T-cell (primary cell): ENCODE results near the gene TASP1. TPM values are rescaled to one million over a fixed set of nuclear protein-coding genes. Genes with fewer than 3 reads are reported as not detected.
"Not testable (repeated sequence)": the region's sequence is repeated elsewhere in the genome, so short reads cannot be mapped to it uniquely, and the experiment has no call there.

Source experiments
- ATAC-seq, 4 experiments: fragments of 200-7000 bp in 3 of 4; fragments of 150-1000 bp in 1 of 4; cut with Tn5 transposase; replicated peaks in 1 of 4; 1 replicate in 3 of 4; 2 replicates in 1 of 4; pipeline ENCODE4 v1.10.0; 2021; ENCODE audit warnings: moderate library complexity in 3 of 4, mild to moderate bottlenecking in 2 of 4, moderate number of reproducible peaks in 1 of 4
- CTCF ChIA-PET, 2 donors: fragments of 300-600 bp; sonication (Branson Sonifier 250); formaldehyde crosslinking; loops; one replicate each; lab custom pipeline; 2022; ENCODE audit warnings: antibody characterized with exemption in 2 of 2; lab: Charles Lee
- POLR2A ChIA-PET, 2 donors: fragments of 300-600 bp; sonication (Branson Sonifier 250); formaldehyde crosslinking; loops; one replicate each; lab custom pipeline; 2022; ENCODE audit warnings: antibody characterized with exemption in 2 of 2; lab: Charles Lee
- DNase-seq, 35 experiments: peaks; one replicate each; pipeline versions ENCODE4 v3.0.0 to v3.0.0-alpha.2; 2013 to 2023
- H3K27ac ChIP-seq: one replicate; pipeline ENCODE4 v1.5.1; 2013; ENCODE audit warnings: low read length
- H3K27me3 ChIP-seq, 2 experiments: replicated peaks in 1 of 2; 1 replicate in 1 of 2; 2 replicates in 1 of 2; pipeline versions ENCODE4 v1.6.1 to v1.7.0; 2013; ENCODE audit warnings: low read length in 1 of 2, mixed read lengths in 1 of 2; ENCODE audit not compliant: control insufficient read depth in 2 of 2, insufficient read depth in 2 of 2; ENCODE audit errors: extremely low read depth in 1 of 2
- H3K36me3 ChIP-seq, 2 donors: 1 replicate in 1 of 2; 2 replicates in 1 of 2; pipeline versions ENCODE4 v1.6.1 to v1.7.0; 2013; ENCODE audit warnings: low read length in 1 of 2; ENCODE audit not compliant: control insufficient read depth in 2 of 2, insufficient read depth in 1 of 2; ENCODE audit errors: extremely low read depth in 1 of 2
- H3K4me1 ChIP-seq, 2 experiments: 1 replicate in 1 of 2; 2 replicates in 1 of 2; pipeline versions ENCODE4 v1.6.1 to v1.7.0; 2013; ENCODE audit warnings: low read length in 2 of 2, mixed read lengths in 1 of 2; ENCODE audit not compliant: insufficient read depth in 2 of 2, control insufficient read depth in 1 of 2; ENCODE audit errors: extremely low read depth in 1 of 2
- H3K4me3 ChIP-seq, 2 donors: 1 replicate in 1 of 2; 2 replicates in 1 of 2; pipeline versions ENCODE4 v1.5.1 to v1.7.0; 2013; ENCODE audit warnings: mild to moderate bottlenecking in 2 of 2, low read length in 1 of 2, moderate library complexity in 1 of 2; ENCODE audit not compliant: control insufficient read depth in 1 of 2; ENCODE audit errors: extremely low read depth in 1 of 2
- H3K9me3 ChIP-seq: 2 replicates; pipeline ENCODE4 v1.7.0; 2013
- H3K27ac Mint-ChIP-seq, 2 donors: one replicate each; pipeline ENCODE4 v1.8.0; 2020 to 2021; ENCODE audit warnings: mild to moderate bottlenecking in 2 of 2, mixed read lengths in 2 of 2
- H3K27me3 Mint-ChIP-seq, 2 donors: one replicate each; pipeline ENCODE4 v1.8.0; 2021 to 2022; ENCODE audit warnings: mixed read lengths in 2 of 2
- H3K36me3 Mint-ChIP-seq: one replicate; pipeline ENCODE4 v1.8.0; 2021; ENCODE audit warnings: mixed read lengths
- H3K4me1 Mint-ChIP-seq, 3 donors: one replicate each; pipeline ENCODE4 v1.8.0; 2020 to 2022; ENCODE audit warnings: mixed read lengths in 3 of 3, mild to moderate bottlenecking in 1 of 3
- H3K4me3 Mint-ChIP-seq, 3 donors: one replicate each; pipeline ENCODE4 v1.8.0; 2020 to 2022; ENCODE audit warnings: mild to moderate bottlenecking in 3 of 3, mixed read lengths in 3 of 3, moderate library complexity in 3 of 3
- H3K9me3 Mint-ChIP-seq, 3 donors: one replicate each; pipeline ENCODE4 v1.8.0; 2020 to 2022; ENCODE audit warnings: mixed read lengths in 3 of 3
- WGBS: methylation state at CpG from one replicate; pipeline ENCODE4 v1.1.5; 2013; ENCODE audit warnings: missing lambda C conversion rate; ENCODE audit not compliant: insufficient coverage; 5-methylcytosine and 5-hydroxymethylcytosine counted together
- total RNA-seq, 35 experiments: library from RNA in 6 of 35; stranded (reverse) in 6 of 35; fragments of 120-200 nt in 1 of 35; gene quantifications; one replicate each; pipeline versions ENCODE4 v1.2.1 to v1.2.4 and lab custom pipeline; 2013 to 2026

Gene TASP1
- total RNA-seq, 5 donors from 2014 or later (not counting 1 experiment from before 2014, with no cell fraction given), result 11.2 to 19.4 (median 13.8) TPM

DNA sequence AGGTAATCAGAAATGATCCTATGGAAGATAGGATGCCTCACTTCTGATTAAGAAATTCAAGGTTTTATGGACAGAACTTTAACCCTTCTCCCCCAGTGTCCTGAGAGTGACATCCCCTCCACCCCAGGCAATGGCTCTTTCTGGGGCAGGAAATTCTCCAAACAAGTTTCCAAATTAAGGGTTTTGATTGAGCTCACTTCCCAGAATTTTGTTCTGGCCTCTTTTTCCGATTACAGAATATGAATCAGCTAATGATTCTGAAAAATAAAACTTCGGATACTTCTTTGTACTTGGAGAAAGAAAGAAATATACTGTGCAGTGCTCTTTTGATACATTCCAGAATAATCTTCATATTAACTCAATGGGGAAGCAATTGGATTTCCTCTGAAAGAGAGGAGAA lies 32.8 kb upstream of the TASP1 start:
- no peaks in the 10 kb centered on the region for H3K36me3 Mint-ChIP-seq
- CTCF ChIA-PET, result interaction anchor here in 1 of 2 donors (0.6 to 0.7 kb wide), 3 partner anchors 91 to 377 kb away, joined by 3 to 4 read pairs (median 4); no protein-coding TSS in a partner anchor

DNA sequence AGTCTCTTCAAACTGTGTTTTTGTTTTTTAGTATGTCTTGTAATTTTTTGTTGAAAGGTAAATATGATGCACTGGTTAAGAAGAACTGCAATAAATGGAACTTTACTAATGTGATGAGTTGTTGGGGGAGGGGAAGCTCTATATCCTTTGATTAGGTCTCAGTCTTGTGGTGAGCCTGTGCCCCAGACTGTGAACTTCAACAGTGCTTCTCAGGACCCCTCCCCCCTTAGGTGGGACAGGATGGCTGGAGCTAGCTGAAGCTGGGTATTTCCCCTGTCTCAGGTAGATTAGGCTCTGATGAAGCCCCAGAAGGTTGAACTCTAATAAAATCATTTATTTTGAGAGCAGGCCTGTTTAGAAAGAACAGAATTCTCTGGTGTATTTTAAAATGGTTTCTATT lies 31.4 kb upstream of the TASP1 start:
- DNase-seq, result no peak
- Mint-ChIP-seq H3K27ac (no peak overlapping the region), H3K4me3 (no peak overlapping the region), H3K36me3 (no peaks in the 10 kb centered on the region), H3K4me1 (no peaks in the 10 kb centered on the region), H3K9me3 (no peaks in the 10 kb centered on the region), H3K27me3 (peaks cover 8 to 21% of the 10 kb centered on the region in 2 donors)
- ATAC-seq, result no peak
- Histone ChIP-seq H3K27ac (no peak overlapping the region), H3K4me3 (no peak overlapping the region), H3K4me1 (no peaks in the 10 kb centered on the region), H3K9me3 (no peaks in the 10 kb centered on the region), H3K27me3 (peaks cover 0 to 2% of the 10 kb centered on the region in 2 experiments), H3K36me3 (no peaks in the 10 kb centered on the region)
- POLR2A ChIA-PET, result no interaction called here
- CTCF ChIA-PET, result no interaction called here

More for the DNA sequence above, 32.8 kb upstream of the TASP1 start:
- ATAC-seq, result no peak
- H3K9me3 ChIP-seq, result no peaks in the 10 kb centered on the region
- no peak overlapping the region for H3K4me3 Mint-ChIP-seq
- WGBS, result no CpG with 5 or more reads among the region's 2 CpGs
- H3K27me3 Mint-ChIP-seq, result peaks cover 8 to 20% of the 10 kb centered on the region in 2 donors
- no peak overlapping the region for H3K4me3 ChIP-seq
- no peaks in the 10 kb centered on the region for H3K4me1 ChIP-seq
- H3K4me1 Mint-ChIP-seq, result no peaks in the 10 kb centered on the region
- POLR2A ChIA-PET, result interaction anchor here in 1 of 2 donors (0.8 kb wide), 1 partner anchor 124 kb away, joined by 3 read pairs; no protein-coding TSS in a partner anchor
- H3K9me3 Mint-ChIP-seq, result no peaks in the 10 kb centered on the region
- H3K27me3 ChIP-seq, result peaks cover 0 to 2% of the 10 kb centered on the region in 2 experiments
- no peak overlapping the region for H3K27ac ChIP-seq
- H3K36me3 ChIP-seq, result no peaks in the 10 kb centered on the region
- no peak overlapping the region for H3K27ac Mint-ChIP-seq
- no peak for DNase-seq

GRCh38 chr20:13665709-13666395 lies 27.1 kb upstream of the TASP1 start:
- DNase-seq (no peak), ATAC-seq (no peak)
- Mint-ChIP-seq H3K36me3 (no peaks in the 10 kb centered on the region), H3K4me1 (no peaks in the 10 kb centered on the region), H3K9me3 (no peaks in the 10 kb centered on the region), H3K4me3 (no peak overlapping the region), H3K27ac (no peak overlapping the region), H3K27me3 (peaks cover 7 to 22% of the 10 kb centered on the region in 2 donors)
- H3K36me3 ChIP-seq, result no peaks in the 10 kb centered on the region
- H3K27ac ChIP-seq, result no peak overlapping the region
- no peaks in the 10 kb centered on the region for H3K9me3 ChIP-seq
- CTCF ChIA-PET, result no interaction called here
- H3K27me3 ChIP-seq, result peaks cover 0 to 6% of the 10 kb centered on the region in 2 experiments
- no CpG with 5 or more reads among the region's 7 CpGs for WGBS
- POLR2A ChIA-PET, result no interaction called here
- no peak overlapping the region for H3K4me3 ChIP-seq
- no peaks in the 10 kb centered on the region for H3K4me1 ChIP-seq

DNA sequence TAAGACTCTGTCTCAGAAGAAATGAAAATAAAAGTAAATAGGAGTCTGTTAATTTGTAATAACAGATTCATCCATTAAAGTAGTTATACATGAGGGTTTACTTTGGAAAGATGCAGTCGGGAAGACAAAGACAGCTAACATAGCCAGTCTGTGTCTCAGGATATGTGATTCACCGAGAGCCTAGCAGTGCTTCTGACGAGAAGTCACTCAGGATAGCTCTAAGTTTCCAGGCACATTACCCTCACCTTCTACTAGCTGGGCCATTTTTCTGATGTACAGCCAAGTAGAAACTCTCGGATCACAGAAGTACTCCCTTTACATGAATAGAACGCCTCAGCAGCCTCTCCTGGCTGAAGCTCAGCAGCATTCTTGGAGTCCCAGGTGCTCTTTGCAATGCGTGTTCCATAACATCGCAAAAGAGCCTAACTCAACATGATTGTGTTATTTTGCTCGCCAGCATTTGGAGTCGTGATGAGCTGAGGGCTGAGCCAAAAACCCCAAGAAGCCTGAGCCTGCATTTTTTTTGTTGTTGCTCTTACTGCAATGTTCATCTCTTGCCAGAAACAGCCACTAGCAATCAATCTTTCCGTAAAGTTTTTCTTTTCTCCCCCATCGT lies 22.4 kb upstream of the TASP1 start:
- Histone ChIP-seq H3K9me3 (no peaks in the 10 kb centered on the region), H3K4me3 (no peak overlapping the region), H3K36me3 (no peaks in the 10 kb centered on the region), H3K27me3 (peaks cover 0 to 12% of the 10 kb centered on the region in 2 experiments), H3K27ac (no peak overlapping the region), H3K4me1 (no peaks in the 10 kb centered on the region)
- WGBS, result 87% methylated on average over 9 of the region's 11 CpGs
- Mint-ChIP-seq H3K27ac (no peak overlapping the region), H3K36me3 (no peaks in the 10 kb centered on the region), H3K27me3 (peaks cover 16 to 20% of the 10 kb centered on the region in 2 donors), H3K4me3 (no peak overlapping the region), H3K4me1 (no peaks in the 10 kb centered on the region), H3K9me3 (no peaks in the 10 kb centered on the region)
- ChIA-PET CTCF (no interaction called here), POLR2A (interaction anchor here in 1 of 2 donors (0.7 kb wide), 1 partner anchor 29 kb away, joined by 3 read pairs; no protein-coding TSS in a partner anchor)
- DNase-seq (no peak), ATAC-seq (no peak)

GRCh38 chr20:13659288-13659687 lies 20.6 kb upstream of the TASP1 start:
- 90% methylated on average over 2 of the region's 3 CpGs for WGBS
- no peak overlapping the region for H3K4me3 Mint-ChIP-seq

GRCh38 chr20:13658060-13658459 lies 19.3 kb upstream of the TASP1 start:
- WGBS, result 91% methylated on average over 5 of the region's 5 CpGs
- not testable (repeated sequence) for ATAC-seq, H3K36me3 ChIP-seq, H3K36me3 Mint-ChIP-seq, DNase-seq, H3K4me3 ChIP-seq, H3K9me3 ChIP-seq, H3K27ac Mint-ChIP-seq, H3K27ac ChIP-seq, H3K9me3 Mint-ChIP-seq, H3K4me1 Mint-ChIP-seq, H3K4me3 Mint-ChIP-seq, H3K4me1 ChIP-seq
- ChIA-PET POLR2A (interaction anchor here in 1 of 2 donors (0.7 kb wide), 1 partner anchor 1621 kb away, joined by 3 read pairs; no protein-coding TSS in a partner anchor), CTCF (interaction anchor here in 1 of 2 donors (0.6 kb wide), 1 partner anchor 131 kb away, joined by 4 read pairs; no protein-coding TSS in a partner anchor)
- peaks cover 13 to 19% of the 10 kb centered on the region in 2 donors for H3K27me3 Mint-ChIP-seq
- peaks cover 0 to 11% of the 10 kb centered on the region in 2 experiments for H3K27me3 ChIP-seq

More at GRCh38 chr20:13659288-13659687, 20.6 kb upstream of the TASP1 start:
- ChIA-PET CTCF (interaction anchor here in 1 of 2 donors (0.7 kb wide), 1 partner anchor 760 kb away, joined by 4 read pairs; no protein-coding TSS in a partner anchor), POLR2A (no interaction called here)
- Histone ChIP-seq H3K27me3 (peaks cover 0 to 13% of the 10 kb centered on the region in 2 experiments), H3K4me1 (no peaks in the 10 kb centered on the region), H3K9me3 (no peaks in the 10 kb centered on the region), H3K36me3 (no peaks in the 10 kb centered on the region), H3K27ac (no peak overlapping the region), H3K4me3 (no peak overlapping the region)
- ATAC-seq (no peak), DNase-seq (no peak)
- no peak overlapping the region for H3K27ac Mint-ChIP-seq
- H3K27me3 Mint-ChIP-seq, result peaks cover 14 to 19% of the 10 kb centered on the region in 2 donors
- H3K9me3 Mint-ChIP-seq, result no peaks in the 10 kb centered on the region
- H3K4me1 Mint-ChIP-seq, result no peaks in the 10 kb centered on the region
- no peaks in the 10 kb centered on the region for H3K36me3 Mint-ChIP-seq
